Body of pancreas (tissue), 4 donors: ENCODE data around the gene HEPHL1.
"Not testable (repeated sequence)": the region's sequence is repeated elsewhere in the genome, so short reads cannot be mapped to it uniquely, and the experiment has no call there.

Source experiments
- CTCF ChIP-seq, 7 experiments: fragments of 450-650 bp in 4 of 7; fragments of 200-600 bp in 3 of 7; sonication (generic) in 3 of 7; IDR thresholded peaks; one replicate each; pipeline ENCODE4 v1.5.1; 2016 to 2019; ENCODE audit warnings: antibody characterized with exemption in 7 of 7
- POLR2A ChIP-seq, 3 donors: fragments of 450-650 bp; IDR thresholded peaks; one replicate each; pipeline ENCODE4 v1.6.1; 2016; ENCODE audit warnings: antibody characterized with exemption in 3 of 3, mild to moderate bottlenecking in 2 of 3

GRCh38 chr11:93976577-93977254 lies 44.4 kb upstream of the HEPHL1 start:
- not testable (repeated sequence) for TF ChIP-seq CTCF, POLR2A (IDR thresholded peaks at IDR 0.05)
